HepG2 (cell line): ENCODE measurements around the gene RPL23. TPM values are rescaled to one million over a fixed set of nuclear protein-coding genes. Genes with fewer than 3 reads are reported as not detected.

Experiments used
- GRHL1 ChIP-seq: sonication (generic); formaldehyde crosslinking; conservative IDR thresholded peaks from 2 replicates; pipeline ENCODE4 v1.8.0; 2022; ENCODE audit warnings: missing genetic modification reagents
- HIVEP1 ChIP-seq: sonication (generic); formaldehyde crosslinking; IDR thresholded peaks from 2 replicates; pipeline ENCODE4 v1.4.0; 2020; ENCODE audit warnings: mild to moderate bottlenecking, missing genetic modification reagents
- KLF12 ChIP-seq: sonication (generic); formaldehyde crosslinking; IDR thresholded peaks from 2 replicates; pipeline ENCODE4 v1.4.0; 2020; ENCODE audit warnings: missing genetic modification reagents, borderline replicate concordance
- MXD3 ChIP-seq: IDR thresholded peaks from 2 replicates; pipeline ENCODE4 v1.6.1; 2016; ENCODE audit warnings: mild to moderate bottlenecking, missing biosample characterization, missing genetic modification reagents
- NFIC ChIP-seq: IDR thresholded peaks from 2 replicates; pipeline ENCODE4 v1.6.1; 2012; ENCODE audit warnings: mild to moderate bottlenecking, low read length, inconsistent platforms
- PAXIP1 ChIP-seq: sonication (generic); formaldehyde crosslinking; conservative IDR thresholded peaks from 2 replicates; pipeline ENCODE4 v1.4.0; 2020; ENCODE audit warnings: mild to moderate bottlenecking, missing genetic modification reagents, moderate library complexity
- PPARG ChIP-seq: conservative IDR thresholded peaks from 2 replicates; pipeline ENCODE4 v1.6.1; 2016; ENCODE audit warnings: missing biosample characterization, missing genetic modification reagents
- ZBTB3 ChIP-seq: sonication (generic); formaldehyde crosslinking; IDR thresholded peaks from 2 replicates; pipeline ENCODE4 v1.4.0; 2020; ENCODE audit warnings: low read depth, mild to moderate bottlenecking, moderate library complexity, missing genetic modification reagents, borderline replicate concordance
- ZFX ChIP-seq: sonication (generic); formaldehyde crosslinking; IDR thresholded peaks from 2 replicates; pipeline ENCODE4 v1.4.0; 2020; ENCODE audit warnings: mild to moderate bottlenecking, low read depth, missing genetic modification reagents, moderate library complexity
- ZNF205 ChIP-seq: IDR thresholded peaks from 2 replicates; pipeline ENCODE4 v1.6.1; 2018; ENCODE audit warnings: missing biosample characterization, missing genetic modification reagents
- ZNF451 ChIP-seq: sonication (generic); formaldehyde crosslinking; IDR thresholded peaks from 2 replicates; pipeline ENCODE4 v1.5.0; 2020; ENCODE audit warnings: mild to moderate bottlenecking, missing genetic modification reagents
- ZNF460 ChIP-seq: sonication (generic); formaldehyde crosslinking; IDR thresholded peaks from 2 replicates; pipeline ENCODE4 v1.5.1; 2020; ENCODE audit warnings: missing genetic modification reagents, mild to moderate bottlenecking, borderline replicate concordance
- ZNF556 ChIP-seq: sonication (generic); formaldehyde crosslinking; IDR thresholded peaks from 2 replicates; pipeline ENCODE4 v1.4.0; 2020; ENCODE audit warnings: mild to moderate bottlenecking, missing genetic modification reagents, borderline replicate concordance
- ZNF574 ChIP-seq: sonication (generic); formaldehyde crosslinking; IDR thresholded peaks from 2 replicates; pipeline ENCODE4 v1.4.0; 2020; ENCODE audit warnings: missing genetic modification reagents
- ZNF703 ChIP-seq: sonication (generic); formaldehyde crosslinking; IDR thresholded peaks from 2 replicates; pipeline ENCODE4 v1.5.1; 2020; ENCODE audit warnings: missing genetic modification reagents, mild to moderate bottlenecking, moderate library complexity, borderline replicate concordance
- polyA plus RNA-seq, 8 experiments: library from polyadenylated mRNA; depleted of rRNA in 3 of 8; stranded (reverse) in 7 of 8; unstranded in 1 of 8; fragments of >200 nt; fragmentation: Illumina TruSeq in 4 of 8; extraction: Trizol in 4 of 8; gene quantifications; 2 replicates each; pipeline versions ENCODE4 v1.2.1 to v1.2.3, GENCODE V29; 2011 to 2016; ENCODE audit warnings: low read depth in 4 of 8, missing spikeins in 1 of 8, mixed read lengths in 1 of 8; ENCODE audit not compliant: insufficient read depth in 1 of 8
- total RNA-seq, 5 experiments: library from RNA; depleted of rRNA; stranded (reverse); fragments of >200 nt; fragmentation: Illumina TruSeq; extraction: Trizol; gene quantifications; 2 replicates each; pipeline ENCODE4 v1.2.3, GENCODE V29; 2016; ENCODE audit warnings: low read depth in 1 of 5

RPL23 gene
- total and polyA plus RNA-seq, 2 of the 13 experiments (the other 11 are each of a cell fraction or from before 2014, with no cell fraction given): 2,790 to 4,860 TPM

GRCh38 chr17:38868817-38869525, 15.4 kb upstream of the RPL23 start (continued):
- no peak for TF ChIP-seq MXD3
- TF ChIP-seq PPARG: peak; percentile 54; the same call in 1 of the 2 replicates
- TF ChIP-seq ZNF205 (CRISPR knock-in tag): peak; percentile 62; the same call in 1 of the 2 replicates
- 0 out of 2 replicates have a peak, but pooled peaks have one; percentile 8 for TF ChIP-seq KLF12 (CRISPR knock-in tag)
- TF ChIP-seq GRHL1 (CRISPR knock-in tag): no peak
- TF ChIP-seq ZBTB3: peak; percentile 71; the same call in 1 of the 2 replicates
- TF ChIP-seq ZNF556: 0 out of 2 replicates have a peak, but pooled peaks have one; percentile 2
- TF ChIP-seq HIVEP1 (CRISPR knock-in tag): peak; percentile 67
- TF ChIP-seq PAXIP1: peak; percentile 48
- peak; percentile 81 for TF ChIP-seq NFIC
- no peak for TF ChIP-seq ZFX (CRISPR knock-in tag)
- TF ChIP-seq ZNF451 (CRISPR knock-in tag): no peak
- no peak for TF ChIP-seq ZNF703
- TF ChIP-seq ZNF574 (CRISPR knock-in tag): peak; percentile 74
- no peak for TF ChIP-seq ZNF460
